ENCODE measurements around the gene RHCE.
"Not testable (repeated sequence)": the region's sequence is repeated elsewhere in the genome, so short reads cannot be mapped to it uniquely, and the experiment has no call there.

Gene RHCE

GRCh38 chr1:25432749-25433388, 12.2 kb upstream of the RHCE start:
- no peak for DNase-seq

GRCh38 chr1:25431955-25432719, 11.5 kb upstream of the RHCE start:
- no peak for DNase-seq

GRCh38 chr1:25430967-25431881, 10.6 kb upstream of the RHCE start:
- no peak for DNase-seq

- peak; percentile 97 for DNase-seq
Observed at GRCh38 chr1:25430073-25430966, 9.7 kb upstream of the RHCE start, which contains the start of gene MACO1. Gene MACO1, plus strand, starts transcription at chr1:25430897. Its CDS starts 202 bp downstream, at chr1:25431099.

GRCh38 chr1:25428475-25429166, 8.0 kb upstream of the RHCE start:
- DNase-seq: no peak

- DNase-seq: no peak
Observed at GRCh38 chr1:25427696-25428095, 7.1 kb upstream of the RHCE start.

GRCh38 chr1:25425098-25426085, 4.8 kb upstream of the RHCE start:
- no peak for DNase-seq

GRCh38 chr1:25423206-25423605, 2.6 kb upstream of the RHCE start:
- not testable (repeated sequence) for DNase-seq

GRCh38 chr1:25419339-25419738, 1.3 kb downstream of the RHCE start:
- DNase-seq: not testable (repeated sequence)

GRCh38 chr1:25417280-25417679, 3.3 kb downstream of the RHCE start:
- DNase-seq: not testable (repeated sequence)

- DNase-seq: not testable (repeated sequence)
Observed at GRCh38 chr1:25414578-25414977, 6.0 kb downstream of the RHCE start.

GRCh38 chr1:25414157-25414556, 6.5 kb downstream of the RHCE start:
- DNase-seq: not testable (repeated sequence)

- not testable (repeated sequence) for DNase-seq
Observed at GRCh38 chr1:25412872-25413623, 7.6 kb downstream of the RHCE start.

GRCh38 chr1:25409641-25410427, 10.8 kb downstream of the RHCE start:
- DNase-seq: not testable (repeated sequence)

GRCh38 chr1:25405731-25406305, 14.8 kb downstream of the RHCE start:
- not testable (repeated sequence) for DNase-seq

GRCh38 chr1:25402947-25403803, 17.4 kb downstream of the RHCE start:
- DNase-seq: not testable (repeated sequence)

- not testable (repeated sequence) for DNase-seq
Observed at GRCh38 chr1:25398079-25398478, 22.5 kb downstream of the RHCE start.
